Effector CD8-positive, alpha-beta T cell (primary cell): ENCODE data around the gene SENP2.
"Not testable (repeated sequence)": the region's sequence is repeated elsewhere in the genome, so short reads cannot be mapped to it uniquely, and the experiment has no call there.

ENCODE experiments used
- DNase-seq: peaks from one replicate; lab custom pipeline; 2025; lab: John Stamatoyannopoulos, UW
- total RNA-seq, 4 experiments: gene quantifications; one replicate each; lab custom pipeline; 2026; lab: John Stamatoyannopoulos, UW

Gene SENP2
- total RNA-seq, result 40.4 to 63.4 (median 48.0) reads per million in 4 experiments

DNA sequence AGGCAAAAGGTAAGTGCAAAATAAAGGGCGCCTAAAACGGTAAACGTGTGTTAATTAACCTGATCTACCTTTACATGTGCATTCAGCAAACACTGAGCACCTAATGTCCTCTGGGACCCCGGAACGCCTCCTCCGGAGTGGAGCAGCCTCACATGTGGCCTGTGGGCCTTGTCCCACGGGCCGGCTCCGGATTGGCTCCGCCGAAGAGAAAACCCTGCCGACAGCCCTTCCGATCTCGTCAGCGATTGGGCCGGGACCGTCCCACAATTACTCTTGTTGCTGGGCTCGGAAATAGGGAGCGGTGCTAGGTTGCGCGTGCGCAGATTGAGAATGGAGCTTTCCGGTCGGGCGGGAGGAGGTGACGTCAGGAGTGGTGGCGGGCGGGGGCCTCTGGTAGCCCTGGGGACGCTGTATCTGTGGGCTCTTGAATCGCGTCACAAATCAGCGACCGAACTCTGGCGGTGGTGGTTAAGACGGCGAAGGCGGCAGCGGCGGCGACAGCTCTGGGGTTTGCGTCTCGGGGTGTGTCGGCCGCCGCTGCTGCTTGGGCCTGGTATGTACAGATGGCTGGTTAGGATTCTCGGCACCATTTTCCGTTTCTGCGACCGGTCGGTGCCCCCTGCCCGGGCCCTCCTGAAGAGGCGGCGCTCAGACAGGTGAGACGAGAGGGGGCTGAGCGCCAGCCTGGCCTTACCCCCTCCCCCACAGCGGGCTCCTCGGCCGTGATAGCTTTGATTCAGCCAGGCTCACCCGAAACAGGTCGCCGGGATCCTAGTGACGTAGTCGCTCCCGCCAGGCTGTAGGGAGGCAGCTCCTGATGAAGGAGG is at the start of gene SENP2:
SENP2 (plus strand) TSS at position 437 of the 827 bp plus-strand sequence; CDS start at position 556, 119 bp downstream.
- DNase-seq, result peak; percentile 98

GRCh38 chr3:185537369-185537970 is 48.6 kb upstream of the SENP2 start:
- DNase-seq, result no peak

DNA sequence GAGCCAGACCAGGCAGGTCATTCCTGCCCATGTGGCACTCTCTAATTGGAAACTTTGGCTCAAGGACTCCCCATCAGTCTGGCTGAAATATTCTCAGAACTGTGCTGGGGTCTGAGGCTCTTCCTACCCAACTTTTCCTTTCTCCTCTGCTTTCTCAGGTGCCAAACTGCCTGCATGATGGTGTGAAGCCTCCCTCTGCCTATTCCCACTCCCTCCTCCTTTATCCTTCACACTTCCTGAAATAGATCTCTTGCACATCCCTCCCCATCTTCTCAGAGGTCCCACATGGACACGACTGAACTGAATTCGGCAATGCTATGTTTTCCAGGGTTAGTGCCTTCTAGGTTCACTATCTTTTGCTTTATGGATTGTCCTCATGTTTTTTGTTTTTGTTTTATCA is 46.2 kb upstream of the SENP2 start:
- no peak for DNase-seq

GRCh38 chr3:185540695-185541094 is 45.4 kb upstream of the SENP2 start:
- DNase-seq, result no peak

- no peak for DNase-seq
Measured at GRCh38 chr3:185549122-185549521, 37.0 kb upstream of the SENP2 start.

DNA sequence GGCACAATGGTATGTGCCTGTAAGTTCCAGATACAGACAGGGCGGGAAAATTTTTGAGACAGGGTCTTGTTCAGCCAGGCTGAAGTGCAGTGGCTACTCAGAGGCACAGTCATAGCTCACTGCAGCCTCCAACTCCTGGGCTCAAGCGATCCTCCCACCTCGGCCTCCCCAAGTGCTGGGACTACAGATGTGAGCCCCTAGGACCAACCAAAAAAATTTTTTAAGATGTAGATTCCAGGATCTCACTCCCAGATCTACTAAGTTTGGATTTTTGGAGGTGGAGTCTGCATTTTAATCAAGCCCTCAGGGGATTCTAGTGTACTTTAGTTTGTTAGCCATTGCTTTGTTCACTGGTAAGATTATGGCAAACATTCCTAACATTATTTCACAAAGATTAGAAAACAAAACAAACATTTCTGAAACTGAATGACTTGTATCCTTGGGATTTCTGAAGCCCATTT is 36.4 kb upstream of the SENP2 start:
- DNase-seq, result no peak

GRCh38 chr3:185552358-185552877 is 33.7 kb upstream of the SENP2 start, which contains the start of gene LIPH:
LIPH (minus strand) TSS chr3:185552588; CDS start chr3:185552471, 117 bp downstream.
- no peak for DNase-seq

DNA sequence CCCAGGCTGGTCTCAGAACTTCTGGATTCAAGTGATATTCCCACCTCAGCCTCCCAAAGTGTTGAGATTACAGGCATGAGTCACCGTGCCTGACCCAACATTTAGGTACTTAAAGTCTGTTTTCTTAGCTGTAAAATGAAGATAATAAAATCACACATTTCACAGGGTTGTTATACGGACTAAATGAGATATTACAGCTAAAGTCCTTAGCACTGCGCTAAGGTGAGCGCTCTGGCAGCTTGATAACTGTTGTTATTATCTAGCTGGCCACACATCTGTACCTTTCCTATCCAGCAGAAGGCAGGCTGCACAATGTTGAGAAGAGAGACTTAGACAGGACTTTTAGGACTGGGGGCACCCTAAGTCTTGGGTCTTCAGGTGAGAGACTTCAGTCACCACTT is 31.0 kb upstream of the SENP2 start:
- no peak for DNase-seq

DNA sequence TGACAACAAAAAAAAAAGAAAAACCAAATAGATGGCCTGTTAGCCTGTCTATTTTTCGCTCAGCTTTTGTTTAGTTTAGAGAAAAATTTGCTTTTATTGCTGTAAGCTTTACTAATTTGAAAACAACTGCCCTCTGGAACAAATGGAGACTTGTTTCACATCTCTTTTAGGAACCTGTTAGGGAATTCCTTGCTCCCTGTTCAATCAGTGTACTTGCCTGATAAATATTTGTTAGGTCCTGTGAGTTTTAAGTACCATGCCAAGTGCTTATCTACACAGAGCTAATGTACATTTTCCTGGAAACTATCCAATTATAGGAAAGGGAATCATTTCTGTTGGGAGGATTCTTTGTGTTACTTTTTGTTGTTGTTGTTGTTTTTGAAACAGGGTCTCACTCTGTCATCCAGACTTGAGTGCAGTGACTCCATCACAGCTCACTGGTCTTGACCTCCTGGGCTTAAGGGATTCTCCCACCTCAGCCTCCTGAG is 30.2 kb upstream of the SENP2 start:
- DNase-seq, result no peak

- not testable (repeated sequence) for DNase-seq
Measured at GRCh38 chr3:185556640-185557039, 29.5 kb upstream of the SENP2 start.

DNA sequence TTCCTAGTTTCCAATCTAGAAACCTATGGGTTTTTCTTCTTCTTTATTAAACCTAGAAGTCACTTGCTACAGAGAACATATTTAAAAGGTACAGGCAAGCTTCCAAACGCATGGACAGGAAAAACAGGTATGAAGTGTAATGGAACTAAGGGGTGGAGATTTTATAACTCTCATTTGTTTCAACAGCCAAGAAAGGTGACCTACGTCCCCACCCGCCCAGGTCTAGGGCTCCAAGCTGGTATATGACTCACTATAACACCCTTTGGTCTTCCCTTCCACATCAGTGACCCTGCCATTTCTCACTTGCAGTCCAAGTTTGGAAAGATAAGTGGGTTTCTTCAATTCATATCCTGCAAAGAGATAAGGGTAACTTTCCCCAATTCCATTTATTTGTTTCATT is 27.7 kb upstream of the SENP2 start:
- no peak for DNase-seq

- DNase-seq, result no peak
Measured at GRCh38 chr3:185559706-185560090, 26.4 kb upstream of the SENP2 start.

DNA sequence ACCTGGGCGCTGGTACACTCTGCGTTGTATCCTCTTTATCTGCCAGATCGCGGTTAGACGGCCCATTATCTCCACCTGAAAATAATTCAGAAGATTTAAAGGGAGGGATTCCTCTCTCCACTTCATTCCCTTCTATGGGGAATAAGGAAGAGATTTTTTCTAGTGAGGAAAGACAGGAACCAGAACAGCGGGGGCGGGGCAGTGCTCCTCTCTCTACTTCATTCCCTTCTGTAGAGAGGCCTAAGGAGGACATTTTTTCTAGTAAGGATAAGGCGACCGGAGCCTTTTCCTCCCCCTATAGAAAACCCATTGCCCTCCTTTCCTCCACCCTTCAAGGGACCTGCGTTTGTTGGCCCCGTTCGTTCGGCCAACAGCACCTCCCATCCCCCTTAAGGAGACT is 25.4 kb upstream of the SENP2 start:
- DNase-seq, result no peak

DNA sequence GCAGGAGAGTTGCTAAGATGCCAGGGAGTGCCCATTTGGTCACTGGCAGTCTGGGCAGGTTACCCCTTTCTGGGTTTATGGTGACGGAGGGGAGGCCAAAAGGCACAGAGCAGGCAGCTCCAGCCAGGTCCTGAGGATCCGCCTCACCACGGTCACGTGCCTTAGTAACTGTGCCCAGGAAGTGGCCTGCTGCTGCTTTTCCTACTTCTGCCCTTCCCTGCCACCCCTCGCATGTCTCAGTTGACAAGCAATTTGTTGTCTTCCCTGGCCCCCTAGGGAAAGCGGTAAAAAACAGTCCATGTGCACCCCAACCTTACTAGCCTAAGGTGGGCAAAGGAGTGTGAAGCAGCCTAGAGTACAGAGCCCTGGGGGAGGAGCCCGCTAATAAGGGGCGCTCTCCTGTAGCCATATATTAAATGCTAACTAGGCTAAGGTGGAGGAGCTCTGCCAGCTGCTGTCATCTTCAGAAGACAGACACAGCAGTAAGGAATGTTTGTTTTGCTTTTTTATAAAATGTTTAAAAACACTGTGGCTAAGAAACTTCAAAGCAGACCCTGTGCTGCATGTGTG is 24.6 kb upstream of the SENP2 start:
- no peak for DNase-seq

- DNase-seq, result no peak
Measured at GRCh38 chr3:185561958-185562357, 24.1 kb upstream of the SENP2 start.

GRCh38 chr3:185572183-185572582 is 13.9 kb upstream of the SENP2 start:
- no peak for DNase-seq

DNA sequence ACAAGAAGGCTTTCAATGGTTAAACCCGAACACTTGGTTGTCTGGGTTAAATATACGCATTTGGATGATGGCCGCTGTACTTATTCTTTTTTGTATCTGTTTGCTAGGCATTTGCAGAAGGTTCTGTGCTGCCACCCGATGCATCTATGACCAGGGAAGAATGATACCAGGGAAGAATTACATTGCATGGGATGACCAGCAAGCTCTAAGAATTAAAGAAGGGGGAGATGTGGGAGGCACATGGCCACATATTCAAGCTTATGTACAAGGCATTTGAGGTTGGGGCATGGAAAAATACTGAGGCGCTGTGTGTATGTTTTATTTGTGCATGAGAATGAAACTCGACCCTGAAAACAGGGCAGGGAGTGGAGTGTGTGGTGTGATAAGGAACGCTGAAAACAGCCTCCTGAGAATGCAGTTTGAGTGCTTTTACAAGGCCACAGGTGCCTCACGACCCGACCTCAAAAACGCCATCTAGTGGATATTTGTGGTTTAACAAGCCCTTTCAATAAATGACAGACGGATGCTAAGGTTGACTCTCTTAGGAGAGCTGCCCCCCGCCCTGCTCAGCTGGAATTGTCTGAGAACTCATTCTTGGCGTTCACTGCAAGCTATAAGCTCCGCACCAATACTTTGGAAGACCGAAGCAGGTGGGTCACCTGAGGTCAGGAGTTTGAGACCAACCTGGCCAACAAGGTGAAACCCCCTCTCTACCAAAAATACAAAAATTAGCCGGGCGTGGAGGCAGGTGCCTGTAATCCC is 10.8 kb upstream of the SENP2 start:
- DNase-seq, result peak; percentile 18

GRCh38 chr3:185582236-185582635 is 3.9 kb upstream of the SENP2 start:
- no peak for DNase-seq

GRCh38 chr3:185582871-185583270 is 3.2 kb upstream of the SENP2 start:
- no peak for DNase-seq

DNA sequence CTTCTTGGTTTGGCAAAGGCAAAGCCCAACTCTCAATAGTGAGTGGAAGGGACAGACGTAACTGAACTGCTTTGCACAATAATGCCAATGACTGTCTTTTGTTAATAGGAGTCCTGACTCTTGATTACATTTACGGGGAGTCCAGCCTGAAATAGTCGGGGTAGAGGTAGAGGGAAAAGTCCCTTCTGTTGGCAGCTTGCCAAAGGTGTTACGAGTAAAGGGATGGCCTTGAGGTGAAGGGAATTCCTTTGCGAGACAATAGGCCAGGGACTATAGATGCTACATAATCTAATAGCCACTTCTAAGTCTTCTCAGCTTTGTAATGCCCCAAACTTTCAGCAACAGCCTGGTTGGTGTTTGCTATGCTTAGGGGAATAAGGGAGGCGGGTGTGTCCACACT is 2.2 kb upstream of the SENP2 start:
- DNase-seq, result no peak

DNA sequence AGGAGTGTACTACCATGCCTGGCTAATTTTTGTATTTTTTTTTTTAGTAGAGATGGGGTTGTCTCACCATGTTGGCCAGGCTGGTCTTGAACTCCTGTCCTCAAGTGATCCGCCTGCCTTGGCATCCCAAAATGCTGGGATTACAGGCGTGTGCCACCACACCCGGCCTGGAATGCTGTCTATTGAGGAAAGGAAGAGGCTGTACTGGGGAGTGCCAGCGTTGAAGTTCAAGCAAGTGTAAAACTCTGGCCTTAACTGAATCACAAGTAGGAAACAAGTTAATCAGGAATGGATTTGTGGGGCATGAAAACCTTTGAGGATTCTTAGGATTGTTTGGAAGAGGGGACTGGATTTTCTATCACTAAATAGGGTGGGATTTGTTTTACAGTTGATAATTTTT is 1.4 kb upstream of the SENP2 start:
- no peak for DNase-seq

- no peak for DNase-seq
Measured at GRCh38 chr3:185585518-185585858, 607 bp upstream of the SENP2 start.
